H1 (cell line): ENCODE measurements around the gene COL11A1.

Source experiments
- FOSL1 ChIP-seq: IDR thresholded peaks from 2 replicates; pipeline ENCODE4 v1.6.1; 2011; ENCODE audit warnings: mild to moderate bottlenecking, low read depth, low read length, moderate library complexity; ENCODE audit not compliant: insufficient read depth
- JUN ChIP-seq: IDR thresholded peaks from 2 replicates; pipeline ENCODE4 v1.6.1; 2011; ENCODE audit warnings: low read depth, mild to moderate bottlenecking, improper control_type of control experiment, low read length
- POLR2AphosphoS5 ChIP-seq: IDR thresholded peaks from 2 replicates; pipeline ENCODE4 v1.6.1; 2011; ENCODE audit warnings: low read depth, low read length
- TF ChIP-seq, protein P1 (sequence below), 3 experiments: IDR thresholded peaks; 1 replicate in 2 of 3; 2 replicates in 1 of 3; pipeline versions ENCODE4 v1.5.1 to v1.6.1; 2011; ENCODE audit warnings: low read length in 3 of 3, mild to moderate bottlenecking in 3 of 3, inconsistent platforms in 2 of 3, low read depth in 1 of 3, moderate library complexity in 1 of 3; ENCODE audit not compliant: insufficient read depth in 1 of 3; ENCODE audit errors: control extremely low read depth in 1 of 3

DNA sequence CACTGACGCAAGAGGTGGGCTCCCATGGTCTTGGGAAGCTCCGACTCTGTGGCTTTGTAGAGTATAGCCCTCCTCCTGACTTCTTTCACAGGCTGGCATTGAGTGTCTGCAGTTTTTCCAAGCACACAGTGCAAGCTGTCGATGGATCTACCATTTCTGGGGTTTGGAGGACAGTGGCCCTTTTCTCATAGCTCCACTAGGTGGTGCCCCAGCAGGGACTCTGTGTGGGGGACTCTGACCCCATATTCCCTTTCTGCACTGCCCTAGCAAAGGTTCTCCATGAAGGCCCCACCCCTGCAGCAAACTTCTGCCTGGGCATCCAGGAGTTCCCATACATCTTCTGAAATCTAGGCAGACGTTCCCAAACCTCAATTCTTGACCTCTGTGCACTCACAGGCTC is 236.2 kb downstream of the COL11A1 start:
- TF ChIP-seq, protein P1, sequence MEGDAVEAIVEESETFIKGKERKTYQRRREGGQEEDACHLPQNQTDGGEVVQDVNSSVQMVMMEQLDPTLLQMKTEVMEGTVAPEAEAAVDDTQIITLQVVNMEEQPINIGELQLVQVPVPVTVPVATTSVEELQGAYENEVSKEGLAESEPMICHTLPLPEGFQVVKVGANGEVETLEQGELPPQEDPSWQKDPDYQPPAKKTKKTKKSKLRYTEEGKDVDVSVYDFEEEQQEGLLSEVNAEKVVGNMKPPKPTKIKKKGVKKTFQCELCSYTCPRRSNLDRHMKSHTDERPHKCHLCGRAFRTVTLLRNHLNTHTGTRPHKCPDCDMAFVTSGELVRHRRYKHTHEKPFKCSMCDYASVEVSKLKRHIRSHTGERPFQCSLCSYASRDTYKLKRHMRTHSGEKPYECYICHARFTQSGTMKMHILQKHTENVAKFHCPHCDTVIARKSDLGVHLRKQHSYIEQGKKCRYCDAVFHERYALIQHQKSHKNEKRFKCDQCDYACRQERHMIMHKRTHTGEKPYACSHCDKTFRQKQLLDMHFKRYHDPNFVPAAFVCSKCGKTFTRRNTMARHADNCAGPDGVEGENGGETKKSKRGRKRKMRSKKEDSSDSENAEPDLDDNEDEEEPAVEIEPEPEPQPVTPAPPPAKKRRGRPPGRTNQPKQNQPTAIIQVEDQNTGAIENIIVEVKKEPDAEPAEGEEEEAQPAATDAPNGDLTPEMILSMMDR (IDR thresholded peaks at IDR 0.05; ENCODE audit: control extremely low read depth in 1 of 3, insufficient read depth in 1 of 3, low read depth in 1 of 3, low read length in 3 of 3), result peak in 1 of 3 experiments; percentile 4; a peak in 1 of 4 replicates
- TF ChIP-seq POLR2AphosphoS5, result no peak
- TF ChIP-seq FOSL1, result no peak
- TF ChIP-seq JUN, result no peak
